ENCODE measurements around the gene CNTNAP2.

- TF ChIP-seq GATA1 (IDR thresholded peaks at IDR 0.05; ENCODE audit: low read depth, low read length): no peak
- TF ChIP-seq POLR2A (IDR thresholded peaks at IDR 0.05; ENCODE audit: low read length): no peak
Observed at GRCh38 chr7:146443102-146443501, 326.5 kb downstream of the CNTNAP2 start.
